GM21526 (cell line): ENCODE measurements around the gene SERPINH1.

ENCODE experiments used
- ATAC-seq: cut with Tn5 transposase; IDR thresholded peaks from one replicate; pipeline ENCODE4 v1.9.1; 2021; ENCODE audit warnings: moderate library complexity; ENCODE audit not compliant: unreplicated experiment, low FRiP score

The SERPINH1 gene

GRCh38 chr11:75532200-75533048 is 29.6 kb upstream of the SERPINH1 start:
- peak; percentile 44 for ATAC-seq

GRCh38 chr11:75533896-75534258 is 28.2 kb upstream of the SERPINH1 start:
- no peak for ATAC-seq

- ATAC-seq, result no peak
Measured at GRCh38 chr11:75534259-75535069, 27.6 kb upstream of the SERPINH1 start.

GRCh38 chr11:75535071-75535470 is 27.0 kb upstream of the SERPINH1 start:
- ATAC-seq, result no peak

GRCh38 chr11:75536786-75537641 is 25.0 kb upstream of the SERPINH1 start:
- ATAC-seq, result peak; percentile 73

GRCh38 chr11:75537740-75538139 is 24.3 kb upstream of the SERPINH1 start:
- no peak for ATAC-seq

GRCh38 chr11:75538150-75538942 is 23.7 kb upstream of the SERPINH1 start:
- ATAC-seq, result no peak

- no peak for ATAC-seq
Measured at GRCh38 chr11:75539459-75540334, 22.4 kb upstream of the SERPINH1 start.

- ATAC-seq, result no peak
Measured at GRCh38 chr11:75541193-75542087, 20.6 kb upstream of the SERPINH1 start.

- no peak for ATAC-seq
Measured at GRCh38 chr11:75542088-75542438, 20.0 kb upstream of the SERPINH1 start.

- ATAC-seq, result no peak
Measured at GRCh38 chr11:75543806-75544205, 18.2 kb upstream of the SERPINH1 start.

GRCh38 chr11:75547177-75547576 is 14.9 kb upstream of the SERPINH1 start:
- ATAC-seq, result no peak

- ATAC-seq, result no peak
Measured at GRCh38 chr11:75547617-75548058, 14.4 kb upstream of the SERPINH1 start.

GRCh38 chr11:75548595-75549272 is 13.3 kb upstream of the SERPINH1 start:
- ATAC-seq, result no peak

GRCh38 chr11:75549370-75549958 is 12.6 kb upstream of the SERPINH1 start:
- ATAC-seq, result no peak

GRCh38 chr11:75553182-75553581 is 8.9 kb upstream of the SERPINH1 start:
- ATAC-seq, result no peak

- no peak for ATAC-seq
Measured at GRCh38 chr11:75553889-75554257, 8.2 kb upstream of the SERPINH1 start.
